IMR-90 (cell line): ENCODE data around the gene SEMG2. TPM values are rescaled to one million over a fixed set of nuclear protein-coding genes. Genes with fewer than 3 reads are reported as not detected.

Source experiments
- ATAC-seq: fragments of 200-7000 bp; cut with Tn5 transposase; 2 replicates; pipeline ENCODE4 v1.9.1; 2020; ENCODE audit warnings: low read depth, mild to moderate bottlenecking, moderate library complexity
- BruUV-seq: library from RNA; stranded (reverse); fragments of 400-500 nt; replicated peaks from 2 replicates; lab custom pipeline; 2021; lab: Mats Ljungman, UMichigan
- CTCF ChIA-PET: fragments of 300-600 bp; formaldehyde crosslinking; extraction: SDS; loops from one replicate; lab custom pipeline; 2021; ENCODE audit warnings: antibody characterized with exemption; lab: Yijun Ruan, JAX
- POLR2A ChIA-PET: fragments of 300-600 bp; sonication (Branson Sonifier 250); formaldehyde crosslinking; loops from one replicate; lab custom pipeline; 2022; ENCODE audit warnings: antibody characterized with exemption; ENCODE audit not compliant: unreplicated experiment; lab: Charles Lee
- DNase-seq: peaks from one replicate; pipeline ENCODE4 v3.0.0; 2013
- H2AFZ ChIP-seq: replicated peaks from 2 replicates; pipeline ENCODE3; 2013; ENCODE audit warnings: low read length, mild to moderate bottlenecking; ENCODE audit not compliant: poor library complexity
- H2AK5ac ChIP-seq: 2 replicates; pipeline ENCODE4 v1.6.1; 2013; ENCODE audit warnings: low read depth, low read length, inconsistent platforms
- H2AK9ac ChIP-seq: replicated peaks from 2 replicates; pipeline ENCODE3; 2013; ENCODE audit warnings: mild to moderate bottlenecking, low read depth, low read length, moderate library complexity; ENCODE audit not compliant: poor library complexity
- H2BK120ac ChIP-seq: 2 replicates; pipeline ENCODE4 v1.6.1; 2013; ENCODE audit warnings: low read depth, low read length, inconsistent platforms
- H2BK15ac ChIP-seq: 3 replicates; pipeline ENCODE4 v1.6.1; 2013; ENCODE audit warnings: low read depth, low read length, inconsistent platforms
- H2BK20ac ChIP-seq: 2 replicates; pipeline ENCODE4 v1.6.1; 2013; ENCODE audit warnings: low read depth, mild to moderate bottlenecking, inconsistent platforms, low read length, moderate library complexity
- H2BK5ac ChIP-seq: 2 replicates; pipeline ENCODE4 v1.6.1; 2013; ENCODE audit warnings: mild to moderate bottlenecking, low read depth, low read length, inconsistent platforms; ENCODE audit not compliant: poor library complexity, severe bottlenecking
- H3K14ac ChIP-seq: replicated peaks from 2 replicates; pipeline ENCODE4 v1.6.1; 2013; ENCODE audit warnings: low read depth, low read length, inconsistent platforms
- H3K18ac ChIP-seq: 2 replicates; pipeline ENCODE4 v1.6.1; 2013; ENCODE audit warnings: low read depth, low read length, control low read depth
- H3K23ac ChIP-seq: 2 replicates; pipeline ENCODE4 v1.6.1; 2013; ENCODE audit warnings: low read depth, low read length, inconsistent platforms
- H3K27ac ChIP-seq: 2 replicates; pipeline ENCODE4 v1.5.1; 2013; ENCODE audit warnings: mild to moderate bottlenecking, control low read depth, low read length; ENCODE audit not compliant: insufficient read depth
- H3K27me3 ChIP-seq: 2 replicates; pipeline ENCODE4 v1.6.1; 2013; ENCODE audit warnings: low read length; ENCODE audit not compliant: control insufficient read depth, insufficient read depth
- H3K36me3 ChIP-seq: 2 replicates; pipeline ENCODE4 v1.6.1; 2013; ENCODE audit warnings: low read length, mixed read lengths; ENCODE audit not compliant: control insufficient read depth, insufficient read depth
- H3K4ac ChIP-seq: 2 replicates; pipeline ENCODE4 v1.6.1; 2013; ENCODE audit warnings: low read depth, low read length, inconsistent platforms
- H3K4me1 ChIP-seq: 2 replicates; pipeline ENCODE4 v1.6.1; 2013; ENCODE audit warnings: low read length, mixed read lengths; ENCODE audit not compliant: control insufficient read depth, insufficient read depth
- H3K4me2 ChIP-seq: 2 replicates; pipeline ENCODE4 v1.6.1; 2013; ENCODE audit warnings: low read depth, mild to moderate bottlenecking, control low read depth, low read length, moderate library complexity
- H3K4me3 ChIP-seq: 2 replicates; pipeline ENCODE4 v1.5.1; 2013; ENCODE audit warnings: low read depth, mild to moderate bottlenecking, control low read depth, low read length, moderate library complexity; ENCODE audit not compliant: insufficient read depth
- H3K56ac ChIP-seq: 2 replicates; pipeline ENCODE4 v1.6.1; 2013; ENCODE audit warnings: low read length, inconsistent platforms; ENCODE audit not compliant: insufficient read depth; ENCODE audit errors: extremely low read depth
- H3K79me1 ChIP-seq, 2 experiments: 2 replicates each; pipeline ENCODE4 v1.6.1; 2013; ENCODE audit warnings: low read length in 2 of 2, inconsistent platforms in 1 of 2, low read depth in 1 of 2
- H3K9ac ChIP-seq: 2 replicates; pipeline ENCODE4 v1.6.1; 2013; ENCODE audit warnings: low read depth, low read length, control low read depth
- H3K9me1 ChIP-seq: 2 replicates; pipeline ENCODE4 v1.6.1; 2013; ENCODE audit warnings: low read length, inconsistent platforms; ENCODE audit not compliant: insufficient read depth
- H3K9me3 ChIP-seq: 2 replicates; pipeline ENCODE4 v1.6.1; 2013; ENCODE audit warnings: low read length; ENCODE audit not compliant: control insufficient read depth, insufficient read depth
- H4K20me1 ChIP-seq: 2 replicates; pipeline ENCODE4 v1.6.1; 2013; ENCODE audit warnings: low read length, inconsistent platforms; ENCODE audit not compliant: insufficient read depth
- H4K5ac ChIP-seq: 2 replicates; pipeline ENCODE4 v1.6.1; 2013; ENCODE audit warnings: mild to moderate bottlenecking, low read depth, low read length, control low read depth
- H4K8ac ChIP-seq, 2 experiments: 2 replicates each; pipeline ENCODE4 v1.6.1; 2013; ENCODE audit warnings: low read depth in 2 of 2, low read length in 2 of 2, control low read depth in 1 of 2, inconsistent platforms in 1 of 2
- H4K91ac ChIP-seq: 2 replicates; pipeline ENCODE4 v1.6.1; 2013; ENCODE audit warnings: low read depth, low read length, inconsistent platforms; ENCODE audit not compliant: insufficient read depth
- MAFK ChIP-seq: IDR thresholded peaks from 2 replicates; pipeline ENCODE4 v1.6.1; 2012; ENCODE audit warnings: low read depth, low read length, improper control_type of control experiment
- RAD21 ChIP-seq: IDR thresholded peaks from 2 replicates; pipeline ENCODE4 v1.6.1; 2012; ENCODE audit warnings: low read length, improper control_type of control experiment
- WGBS, 2 experiments: methylation state at CpG; one replicate each; pipeline versions ENCODE4 v1.1.5 to v1.1.7; 2013; ENCODE audit warnings: missing lambda C conversion rate in 2 of 2; ENCODE audit not compliant: insufficient read length in 1 of 2; ENCODE audit errors: extremely low coverage in 2 of 2; 5-methylcytosine and 5-hydroxymethylcytosine counted together
- dilution Hi-C: fragments of 300-500 bp; cut with HindIII; formaldehyde crosslinking; loops from one replicate; pipeline ENCODE4 v1.14.3; 2018; ENCODE audit warnings: low sequenced_read_pairs; ENCODE audit not compliant: unreplicated experiment
- in situ Hi-C: fragments of 300-500 bp; cut with MboI; formaldehyde crosslinking; loops from 3 replicates; pipeline ENCODE4 v1.14.3; 2019; ENCODE audit warnings: low sequenced_read_pairs, inconsistent platforms, mixed read lengths
- intact Hi-C: fragments of 100-400 bp; cut with micrococcal nuclease; formaldehyde crosslinking; loops from 2 replicates; pipeline ENCODE4 v1.10.0; 2022
- polyA plus RNA-seq, 3 experiments: library from polyadenylated mRNA; depleted of rRNA; stranded (reverse); fragments of >200 nt; gene quantifications; 2 replicates each; pipeline ENCODE4 v1.2.3, GENCODE V29; 2012; ENCODE audit warnings: low replicate concordance in 1 of 3
- total RNA-seq: library from RNA; depleted of rRNA; stranded (reverse); fragments of >200 nt; gene quantifications from 2 replicates; pipeline ENCODE4 v1.2.3, GENCODE V29; 2012
- TF ChIP-seq, protein P1 (sequence below): conservative IDR thresholded peaks from 2 replicates; pipeline ENCODE4 v1.5.1; 2012; ENCODE audit warnings: mild to moderate bottlenecking, low read depth, low read length, improper control_type of control experiment

The SEMG2 gene
- total and polyA plus RNA-seq, 2 of the 4 experiments (the other 2 are of a cell fraction), result not detected

DNA sequence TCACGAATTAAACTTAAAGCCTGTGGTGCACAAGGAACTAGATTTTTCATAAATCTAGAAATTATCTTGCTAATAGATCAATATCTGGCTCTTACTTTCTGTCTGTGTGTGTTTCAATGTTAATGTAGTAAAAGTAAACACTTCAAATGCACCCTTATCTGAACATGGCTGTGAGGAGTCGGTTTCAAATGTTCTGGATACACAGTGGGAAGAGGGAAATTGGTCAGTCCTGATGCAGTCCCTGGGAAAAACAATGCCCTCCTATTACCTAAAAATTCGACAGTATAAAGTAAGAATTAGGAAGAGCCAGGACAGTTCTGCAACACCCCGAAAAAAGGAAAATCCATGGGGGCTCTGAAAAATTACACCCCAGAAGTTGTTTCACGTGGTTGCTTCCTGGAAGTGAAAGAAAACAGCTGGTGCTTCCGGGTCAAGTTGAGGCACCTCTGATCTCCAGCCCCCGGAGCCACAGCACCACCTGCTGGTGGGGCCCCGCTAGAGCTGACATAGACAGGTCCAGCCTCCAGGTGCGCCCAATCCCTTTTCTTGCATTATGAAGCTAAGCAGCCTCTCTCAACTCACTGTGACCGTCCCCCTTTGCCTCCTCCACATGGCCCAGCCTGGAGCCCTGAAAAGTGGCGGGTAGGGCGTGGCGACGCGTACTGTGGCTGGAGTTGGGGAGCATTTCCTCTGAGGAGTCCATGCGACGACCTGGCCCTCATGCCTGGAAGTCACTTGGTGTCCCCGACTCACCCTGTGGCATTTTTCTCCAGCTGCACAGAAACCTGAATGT is 8.3 kb downstream of the SEMG2 start:
- no TSS peak for BruUV-seq
- no peak overlapping the region for H4K91ac ChIP-seq
- H2BK20ac ChIP-seq, result no peak overlapping the region
- in situ Hi-C loops (no loop called here), dilution Hi-C loops (no loop called here), intact Hi-C loops (loop anchor here (10.0 kb wide), 1 partner anchor 495 kb away; the partner anchor contains the start of gene SPINT4)
- H2BK5ac ChIP-seq, result no peak overlapping the region
- no peak overlapping the region for H2AK5ac ChIP-seq
- POLR2A ChIA-PET, result no interaction called here
- H2AFZ ChIP-seq, result peak overlapping the region; percentile 52
- H3K14ac ChIP-seq, result no peak overlapping the region
- H3K4ac ChIP-seq, result no peak overlapping the region
- no peak overlapping the region for H3K23ac ChIP-seq
- no peaks in the 10 kb centered on the region for H3K36me3 ChIP-seq
- no peaks in the 10 kb centered on the region for H4K20me1 ChIP-seq
- no peaks in the 10 kb centered on the region for H3K79me1 ChIP-seq
- TF ChIP-seq, protein P1, sequence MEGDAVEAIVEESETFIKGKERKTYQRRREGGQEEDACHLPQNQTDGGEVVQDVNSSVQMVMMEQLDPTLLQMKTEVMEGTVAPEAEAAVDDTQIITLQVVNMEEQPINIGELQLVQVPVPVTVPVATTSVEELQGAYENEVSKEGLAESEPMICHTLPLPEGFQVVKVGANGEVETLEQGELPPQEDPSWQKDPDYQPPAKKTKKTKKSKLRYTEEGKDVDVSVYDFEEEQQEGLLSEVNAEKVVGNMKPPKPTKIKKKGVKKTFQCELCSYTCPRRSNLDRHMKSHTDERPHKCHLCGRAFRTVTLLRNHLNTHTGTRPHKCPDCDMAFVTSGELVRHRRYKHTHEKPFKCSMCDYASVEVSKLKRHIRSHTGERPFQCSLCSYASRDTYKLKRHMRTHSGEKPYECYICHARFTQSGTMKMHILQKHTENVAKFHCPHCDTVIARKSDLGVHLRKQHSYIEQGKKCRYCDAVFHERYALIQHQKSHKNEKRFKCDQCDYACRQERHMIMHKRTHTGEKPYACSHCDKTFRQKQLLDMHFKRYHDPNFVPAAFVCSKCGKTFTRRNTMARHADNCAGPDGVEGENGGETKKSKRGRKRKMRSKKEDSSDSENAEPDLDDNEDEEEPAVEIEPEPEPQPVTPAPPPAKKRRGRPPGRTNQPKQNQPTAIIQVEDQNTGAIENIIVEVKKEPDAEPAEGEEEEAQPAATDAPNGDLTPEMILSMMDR, result peak; percentile 40
- TF ChIP-seq MAFK, result no peak
- peak; percentile 34 for TF ChIP-seq RAD21
- DNase-seq (no peak), ATAC-seq (no peak)
- H3K9me1 ChIP-seq, result no peaks in the 10 kb centered on the region
- H3K27ac ChIP-seq, result no peak overlapping the region
- H4K8ac ChIP-seq, result no peak overlapping the region
- H2BK15ac ChIP-seq, result no peak overlapping the region
- H3K56ac ChIP-seq, result no peak overlapping the region
- H3K4me3 ChIP-seq, result no peak overlapping the region
- H2BK120ac ChIP-seq, result no peak overlapping the region
- no peaks in the 10 kb centered on the region for H3K4me1 ChIP-seq
- CTCF ChIA-PET, result no interaction called here
- no peak overlapping the region for H4K5ac ChIP-seq
- no peak overlapping the region for H2AK9ac ChIP-seq
- H3K27me3 ChIP-seq, result peaks cover 4% of the 10 kb centered on the region
- WGBS, 2 experiments, result 68% methylated on average over 5 of the region's 18 CpGs; no CpG with 5 or more reads in 1 of the 2 experiments
- no peak overlapping the region for H3K18ac ChIP-seq
- no peak overlapping the region for H3K9ac ChIP-seq
- H3K9me3 ChIP-seq, result no peaks in the 10 kb centered on the region
- no peak overlapping the region for H3K4me2 ChIP-seq
